Measurements from ENCODE around the gene AUTS2. TPM values are rescaled to one million over a fixed set of nuclear protein-coding genes. Genes with fewer than 3 reads are reported as not detected.

The AUTS2 gene
- total RNA-seq, 1 donor from 2014 or later: 56.0 TPM

GRCh38 chr7:70670288-70670687 lies 1072.0 kb downstream of the AUTS2 start:
- H3K4me1 ChIP-seq: no peaks in the 10 kb centered on the region
- no peak overlapping the region for H3K4me3 ChIP-seq
- H3K27me3 ChIP-seq: no peaks in the 10 kb centered on the region
- H3K27ac ChIP-seq: no peak overlapping the region
- no peak for TF ChIP-seq CTCF (IDR thresholded peaks at IDR 0.05)
- H3K36me3 ChIP-seq: no peaks in the 10 kb centered on the region
- ATAC-seq (no peak), DNase-seq (no peak)
- H3K9me3 ChIP-seq: no peaks in the 10 kb centered on the region
- intact Hi-C loops (cut with DNase I): no loop called here

- Histone ChIP-seq H3K9me3 (no peaks in the 10 kb centered on the region), H3K27me3 (no peaks in the 10 kb centered on the region), H3K4me1 (no peaks in the 10 kb centered on the region), H3K27ac (no peak overlapping the region), H3K4me3 (no peak overlapping the region), H3K36me3 (no peaks in the 10 kb centered on the region)
- TF ChIP-seq CTCF (IDR thresholded peaks at IDR 0.05): no peak
- intact Hi-C loops (cut with DNase I): no loop called here
- no peak for ATAC-seq
- no peak for DNase-seq
These were observed 1075.7 kb downstream of the AUTS2 start for GRCh38 chr7:70673778-70674570.

- intact Hi-C loops (cut with DNase I): no loop called here
- no peak for DNase-seq
- Histone ChIP-seq H3K9me3 (no peaks in the 10 kb centered on the region), H3K36me3 (no peaks in the 10 kb centered on the region), H3K27me3 (no peaks in the 10 kb centered on the region), H3K4me3 (no peak overlapping the region), H3K4me1 (no peaks in the 10 kb centered on the region), H3K27ac (no peak overlapping the region)
- ATAC-seq: no peak
- TF ChIP-seq CTCF (IDR thresholded peaks at IDR 0.05): no peak
These were observed 1076.3 kb downstream of the AUTS2 start for GRCh38 chr7:70674571-70675010.

GRCh38 chr7:70676243-70676642 lies 1078.0 kb downstream of the AUTS2 start:
- Histone ChIP-seq H3K27me3 (no peaks in the 10 kb centered on the region), H3K9me3 (no peaks in the 10 kb centered on the region), H3K36me3 (no peaks in the 10 kb centered on the region), H3K4me1 (no peaks in the 10 kb centered on the region), H3K4me3 (no peak overlapping the region), H3K27ac (no peak overlapping the region)
- ATAC-seq (no peak), DNase-seq (no peak)
- intact Hi-C loops (cut with DNase I): no loop called here
- no peak for TF ChIP-seq CTCF (IDR thresholded peaks at IDR 0.05)

- Histone ChIP-seq H3K36me3 (no peaks in the 10 kb centered on the region), H3K9me3 (no peaks in the 10 kb centered on the region), H3K4me3 (no peak overlapping the region), H3K27ac (no peak overlapping the region), H3K27me3 (no peaks in the 10 kb centered on the region), H3K4me1 (no peaks in the 10 kb centered on the region)
- no peak for TF ChIP-seq CTCF (IDR thresholded peaks at IDR 0.05)
- no peak for DNase-seq
- intact Hi-C loops (cut with DNase I): no loop called here
- ATAC-seq: no peak
These were observed 1080.5 kb downstream of the AUTS2 start for GRCh38 chr7:70678621-70679251.
